Heart right ventricle (tissue), 16 donors: ENCODE measurements around the gene BID. TPM values are rescaled to one million over a fixed set of nuclear protein-coding genes. Genes with fewer than 3 reads are reported as not detected.

ENCODE experiments used
- ATAC-seq, 8 donors: fragments of 200-7000 bp; cut with Tn5 transposase; one replicate each; pipeline ENCODE4 v1.9.1; 2020; ENCODE audit warnings: mild to moderate bottlenecking in 8 of 8, moderate library complexity in 8 of 8, moderate number of reproducible peaks in 1 of 8
- DNase-seq, 2 donors: peaks; one replicate each; pipeline ENCODE4 v3.0.0-alpha.2; 2020
- H3K27ac ChIP-seq, 10 donors: fragments of 200-600 bp; sonication (generic) in 2 of 10; one replicate each; pipeline versions ENCODE4 v1.5.0 to v1.8.0; 2020 to 2022; ENCODE audit warnings: mild to moderate bottlenecking in 3 of 10
- H3K27me3 ChIP-seq, 7 donors: fragments of 200-600 bp; one replicate each; pipeline ENCODE4 v1.8.0; 2021 to 2022; ENCODE audit warnings: mild to moderate bottlenecking in 2 of 7
- H3K36me3 ChIP-seq, 9 donors: fragments of 200-600 bp; sonication (generic) in 1 of 9; one replicate each; pipeline versions ENCODE4 v1.5.0 to v1.8.0; 2020 to 2022; ENCODE audit warnings: mild to moderate bottlenecking in 2 of 9
- H3K4me1 ChIP-seq, 9 donors: fragments of 200-600 bp; sonication (generic) in 1 of 9; one replicate each; pipeline versions ENCODE4 v1.5.0 to v1.8.0; 2020 to 2022; ENCODE audit warnings: mild to moderate bottlenecking in 4 of 9
- H3K4me3 ChIP-seq, 10 donors: fragments of 200-600 bp; sonication (generic) in 2 of 10; one replicate each; pipeline versions ENCODE4 v1.5.0 to v1.8.0; 2020 to 2022; ENCODE audit warnings: mild to moderate bottlenecking in 7 of 10, moderate library complexity in 2 of 10
- H3K9me3 ChIP-seq, 11 donors: fragments of 200-600 bp in 10 of 11; sonication (generic) in 2 of 11; one replicate each; pipeline versions ENCODE4 v1.5.0 to v1.8.0; 2013 to 2022; ENCODE audit warnings: mild to moderate bottlenecking in 2 of 11, control low read depth in 1 of 11, moderate library complexity in 1 of 11
- WGBS, 2 donors: extraction: QIAGEN DNeasy Blood & Tissue Kit; methylation state at CpG; one replicate each; pipeline ENCODE4 v1.1.7; 2013; ENCODE audit warnings: inconsistent platforms in 1 of 2; 5-methylcytosine and 5-hydroxymethylcytosine counted together
- intact Hi-C, 10 donors: fragments of 100-400 bp; cut with DNase I; formaldehyde crosslinking; loops; one replicate each; pipeline versions ENCODE4 v1.11.1 to v1.14.2; 2022
- polyA plus RNA-seq, 2 donors: library from polyadenylated mRNA; stranded (reverse); fragments of 200-250 nt; gene quantifications; one replicate each; pipeline ENCODE4 v1.2.3, GENCODE V29; 2013
- total RNA-seq, 10 donors: library from RNA; stranded (reverse); fragmentation: NEBNext Ultra II Directional in 3 of 10; extraction: Animal tissue kit (Norgen Biotek cat#: 25700) in 3 of 10; gene quantifications; one replicate each; pipeline versions ENCODE4 v1.2.1 to v1.2.4, GENCODE V29; 2021 to 2023
- TF ChIP-seq, protein P1 (sequence below), 9 donors: fragments of 200-600 bp; sonication (generic) in 2 of 9; IDR thresholded peaks; one replicate each; pipeline versions ENCODE4 v1.5.0 to v1.8.0; 2021 to 2022; ENCODE audit warnings: antibody characterized with exemption in 9 of 9, mild to moderate bottlenecking in 5 of 9, moderate library complexity in 1 of 9
- donor health status: Arrhythmogenic right ventricular cardiomyopathy.
- donor health status: ischemic (EF 13 %, LVEDD 7.1; RV severe dilation, severe dysfunction).
- donor health status: healthy with polysubstance abuse.
- donor health status: DM: no; HTN: yes; CAD: no.
- donor health status: DM: no; HTN: no; CAD: no.
- donor health status: ischemic (EF 25% LVEDD 6.9; RV normal size, moderate dysfunction).
- donor health status: ischemic (EF 25% LVEDD 5.7; RV mildly dilated, moderate dysfunction).
- donor health status: healthy.
- donor health status: DM: yes; HTN: yes; CAD: no.
- donor health status: Ischemic cardiomyopathy.
- donor health status: ischemic (EF 35%, LVEDD 5.7; RV mildly dilated, moderate dysfunction).
- donor health status: nonischemic (EF 11% LVEDD 7.7; RV severe dilation, severe dysfunction).
- donor health status: DM: yes; HTN: yes; CAD: no.
- donor health status: PGD.
- donor health status: ischemic (EF 29% LVEDD 5.4; RV normal size, mild dysfunction).
- donor health status: nonischemic (EF 23%, LVEDD 6.1; RV moderate dilation, normal function).

Gene BID
- total and polyA plus RNA-seq, 12 donors = 5.6 to 42.9 (median 10.9) TPM

DNA sequence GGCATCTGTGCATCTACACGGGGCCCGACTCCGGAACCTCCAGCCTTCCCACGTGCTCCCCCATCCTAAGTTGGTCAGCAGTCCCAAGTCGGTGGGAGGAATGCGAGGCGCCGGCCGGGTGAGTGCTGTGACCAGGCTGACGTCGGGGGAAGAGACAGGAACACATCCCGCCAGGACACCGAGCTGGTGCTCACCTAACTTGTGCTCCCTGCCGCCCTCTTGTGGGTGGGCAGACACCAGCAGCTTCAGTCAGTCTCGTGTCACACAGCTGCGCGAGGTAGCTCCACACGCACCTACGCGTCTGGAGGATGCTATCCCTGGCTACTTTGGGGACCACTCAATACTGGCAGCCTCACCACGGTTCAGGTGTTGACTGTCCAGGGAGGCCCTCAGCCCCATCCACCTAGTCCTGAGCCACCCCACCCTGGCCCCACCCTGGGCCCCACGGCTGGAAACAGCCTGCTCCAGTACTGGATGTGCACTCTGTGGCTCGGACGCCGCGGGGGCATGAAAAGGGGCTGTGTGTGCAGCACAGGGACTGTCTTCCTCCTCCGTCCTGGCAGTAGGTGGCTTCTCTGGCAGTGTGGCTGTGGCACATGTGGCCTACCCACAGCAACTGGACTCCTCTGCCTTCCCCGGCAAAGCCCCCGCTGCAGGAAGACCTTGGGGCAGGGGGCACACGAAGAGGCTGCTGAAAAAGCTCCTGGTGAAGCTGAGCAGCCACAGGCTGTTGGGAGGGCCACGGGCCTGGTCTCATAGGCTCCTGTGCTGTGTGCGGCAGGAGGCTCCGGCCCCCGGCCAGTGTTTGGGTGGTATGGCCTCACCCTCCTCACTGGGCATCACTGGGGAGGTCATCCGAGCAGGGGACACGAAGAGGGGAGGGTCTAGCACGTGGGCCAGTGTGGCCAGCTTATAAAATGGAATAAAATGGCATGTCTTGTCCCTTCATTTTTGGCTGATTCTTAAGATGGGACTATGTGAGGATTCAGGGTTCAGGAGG is 11.2 kb upstream of the BID start:
- no peaks in the 10 kb centered on the region for H3K9me3 ChIP-seq
- no peak overlapping the region for H3K4me3 ChIP-seq
- peaks cover 11 to 43% (median 37%) of the 10 kb centered on the region in 9 donors for H3K4me1 ChIP-seq
- 65 to 73% methylated on average over 37 of the region's 37 CpGs for WGBS, 2 donors
- peaks cover 0 to 28% (median 13%) of the 10 kb centered on the region in 9 donors for H3K36me3 ChIP-seq
- DNase-seq = peak; percentile 45 to 62
- intact Hi-C loops = loop anchor here in 3 of 10 donors (2.0 to 10.0 kb wide), 5 partner anchors 43 to 221 kb away; partner anchors contain the start of gene SLC25A18 (in 1 of the 3)
- H3K27me3 ChIP-seq = no peaks in the 10 kb centered on the region
- ATAC-seq = peak in 5 of 8 donors; percentile 4 to 28 (median 17)
- TF ChIP-seq, protein P1, sequence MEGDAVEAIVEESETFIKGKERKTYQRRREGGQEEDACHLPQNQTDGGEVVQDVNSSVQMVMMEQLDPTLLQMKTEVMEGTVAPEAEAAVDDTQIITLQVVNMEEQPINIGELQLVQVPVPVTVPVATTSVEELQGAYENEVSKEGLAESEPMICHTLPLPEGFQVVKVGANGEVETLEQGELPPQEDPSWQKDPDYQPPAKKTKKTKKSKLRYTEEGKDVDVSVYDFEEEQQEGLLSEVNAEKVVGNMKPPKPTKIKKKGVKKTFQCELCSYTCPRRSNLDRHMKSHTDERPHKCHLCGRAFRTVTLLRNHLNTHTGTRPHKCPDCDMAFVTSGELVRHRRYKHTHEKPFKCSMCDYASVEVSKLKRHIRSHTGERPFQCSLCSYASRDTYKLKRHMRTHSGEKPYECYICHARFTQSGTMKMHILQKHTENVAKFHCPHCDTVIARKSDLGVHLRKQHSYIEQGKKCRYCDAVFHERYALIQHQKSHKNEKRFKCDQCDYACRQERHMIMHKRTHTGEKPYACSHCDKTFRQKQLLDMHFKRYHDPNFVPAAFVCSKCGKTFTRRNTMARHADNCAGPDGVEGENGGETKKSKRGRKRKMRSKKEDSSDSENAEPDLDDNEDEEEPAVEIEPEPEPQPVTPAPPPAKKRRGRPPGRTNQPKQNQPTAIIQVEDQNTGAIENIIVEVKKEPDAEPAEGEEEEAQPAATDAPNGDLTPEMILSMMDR (IDR thresholded peaks at IDR 0.05) = peak; percentile 12 to 67 (median 56)
- peak overlapping the region in 9 of 10 donors; percentile 79 to 93 (median 86) for H3K27ac ChIP-seq

DNA sequence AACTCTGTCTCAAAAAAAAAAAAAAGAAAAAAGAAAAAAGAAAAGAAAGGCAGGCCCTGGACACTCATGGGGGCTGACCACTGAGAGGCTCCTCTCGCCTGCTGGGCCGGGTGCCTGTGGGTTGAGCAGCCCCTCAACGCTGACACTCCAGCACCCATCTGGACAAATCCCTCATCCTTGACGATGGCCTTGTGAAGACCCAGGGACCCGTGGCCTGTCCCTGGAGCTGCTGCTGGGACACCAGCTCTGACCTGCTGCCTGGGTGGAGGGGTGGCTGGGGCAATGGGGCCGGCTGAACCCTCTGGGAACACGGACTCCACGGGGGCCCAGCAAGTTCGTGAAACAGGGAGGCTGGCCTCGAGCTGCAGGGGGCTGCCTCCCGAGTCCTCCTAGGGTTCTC is 10.5 kb upstream of the BID start:
- intact Hi-C loops = loop anchor here in 3 of 10 donors (5.0 to 10.0 kb wide), 4 partner anchors 42 to 220 kb away; partner anchors contain the start of gene SLC25A18 (in 1 of the 3)
- Histone ChIP-seq H3K36me3 (peaks cover 0 to 21% (median 8%) of the 10 kb centered on the region in 9 donors), H3K9me3 (no peaks in the 10 kb centered on the region), H3K4me1 (peaks cover 11 to 43% (median 37%) of the 10 kb centered on the region in 9 donors), H3K27me3 (no peaks in the 10 kb centered on the region), H3K27ac (peak overlapping the region in 1 of 10 donors; percentile 93), H3K4me3 (no peak overlapping the region)
- no peak for ATAC-seq
- DNase-seq = no peak
- TF ChIP-seq, protein P1 (IDR thresholded peaks at IDR 0.05) = no peak
- WGBS, 2 donors = 78 to 81% methylated on average over 11 of the region's 11 CpGs

DNA sequence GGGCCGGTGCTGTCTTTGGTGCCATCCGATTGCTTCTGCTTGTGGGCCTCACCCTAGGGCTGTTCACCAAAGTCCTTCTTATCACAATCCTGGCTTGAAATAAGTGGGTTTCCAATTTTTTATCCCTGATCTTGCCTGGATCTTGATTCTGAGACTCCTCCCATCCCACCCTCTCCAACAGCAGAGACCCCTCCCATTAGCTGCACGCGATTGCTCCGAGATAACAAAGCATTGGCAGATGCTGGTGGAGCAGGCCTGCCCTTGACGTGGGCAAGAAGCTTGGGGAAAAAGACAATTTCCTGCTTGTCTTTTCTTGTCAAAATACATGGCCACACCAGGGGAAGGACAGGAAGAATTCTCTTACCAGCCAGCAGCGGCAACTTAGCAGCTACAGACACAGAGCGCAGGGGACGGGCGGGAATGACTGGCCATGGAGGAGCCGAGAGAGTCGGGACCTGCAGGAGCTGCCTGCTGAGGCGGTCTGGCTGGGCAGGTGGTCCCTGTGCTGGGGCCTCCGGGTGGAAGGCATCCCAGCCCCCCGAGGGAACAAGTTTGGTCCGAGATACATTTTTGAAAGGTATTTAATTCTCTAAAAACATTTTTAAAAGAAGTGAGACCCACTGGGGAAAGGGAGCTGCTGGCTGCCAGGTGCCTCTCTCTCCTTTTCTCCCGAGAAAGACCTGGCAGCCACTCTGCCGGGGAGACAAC is 9.7 kb upstream of the BID start:
- no peak overlapping the region for H3K27ac ChIP-seq

More for the DNA sequence above, 9.7 kb upstream of the BID start:
- Histone ChIP-seq H3K4me1 (peaks cover 11 to 47% (median 37%) of the 10 kb centered on the region in 9 donors), H3K4me3 (no peak overlapping the region), H3K36me3 (peaks cover 0 to 12% (median 7%) of the 10 kb centered on the region in 9 donors), H3K9me3 (no peaks in the 10 kb centered on the region), H3K27me3 (no peaks in the 10 kb centered on the region)
- ATAC-seq (no peak), DNase-seq (no peak)
- TF ChIP-seq, protein P1 (IDR thresholded peaks at IDR 0.05) = no peak
- intact Hi-C loops = loop anchor here in 1 of 10 donors (10.0 kb wide), 2 partner anchors 49 to 219 kb away; partner anchors contain the start of gene SLC25A18
- WGBS, 2 donors = 79 to 81% methylated on average over 18 of the region's 18 CpGs
